Measurements from ENCODE around the gene NOL3.

The NOL3 gene

GRCh38 chr16:67155295-67156142 lies 14.8 kb upstream of the NOL3 start:
- DNase-seq: peak; percentile 56

DNA sequence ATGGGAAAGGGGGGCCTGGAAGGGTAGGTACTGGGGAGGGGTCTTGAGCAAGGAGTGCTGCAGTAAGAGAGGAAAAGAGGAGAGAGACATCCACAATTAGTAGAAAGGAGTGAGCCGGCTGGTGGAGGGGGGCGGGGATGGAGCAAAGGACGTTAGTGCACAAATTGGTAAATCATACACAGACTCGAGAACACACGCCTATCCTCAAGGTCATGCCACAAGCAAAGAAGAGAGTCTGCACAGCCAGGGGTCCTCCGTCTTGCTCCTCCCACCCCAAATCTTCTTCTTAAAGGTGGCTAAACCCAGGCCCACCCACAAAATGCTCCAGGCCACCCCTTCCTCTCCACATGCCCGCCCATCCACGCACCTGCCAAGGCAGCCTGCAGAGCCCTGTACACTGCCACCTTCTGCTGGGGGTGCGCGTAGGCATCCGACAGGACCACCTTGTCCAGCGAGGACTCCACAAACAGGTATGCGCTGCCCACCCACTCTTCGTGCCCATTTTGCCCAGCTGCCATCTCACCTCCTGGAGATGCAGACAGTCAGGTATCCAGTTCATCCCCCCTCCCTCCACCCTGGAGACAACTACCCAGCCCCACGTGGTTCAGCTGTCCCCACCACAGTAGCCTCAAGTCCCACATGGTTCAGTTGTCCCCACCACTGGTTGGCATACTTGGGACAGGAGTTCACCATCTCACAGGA lies 14.0 kb upstream of the NOL3 start:
- no peak for DNase-seq

- no peak for DNase-seq
These were observed 13.1 kb upstream of the NOL3 start for GRCh38 chr16:67157106-67157748.

DNA sequence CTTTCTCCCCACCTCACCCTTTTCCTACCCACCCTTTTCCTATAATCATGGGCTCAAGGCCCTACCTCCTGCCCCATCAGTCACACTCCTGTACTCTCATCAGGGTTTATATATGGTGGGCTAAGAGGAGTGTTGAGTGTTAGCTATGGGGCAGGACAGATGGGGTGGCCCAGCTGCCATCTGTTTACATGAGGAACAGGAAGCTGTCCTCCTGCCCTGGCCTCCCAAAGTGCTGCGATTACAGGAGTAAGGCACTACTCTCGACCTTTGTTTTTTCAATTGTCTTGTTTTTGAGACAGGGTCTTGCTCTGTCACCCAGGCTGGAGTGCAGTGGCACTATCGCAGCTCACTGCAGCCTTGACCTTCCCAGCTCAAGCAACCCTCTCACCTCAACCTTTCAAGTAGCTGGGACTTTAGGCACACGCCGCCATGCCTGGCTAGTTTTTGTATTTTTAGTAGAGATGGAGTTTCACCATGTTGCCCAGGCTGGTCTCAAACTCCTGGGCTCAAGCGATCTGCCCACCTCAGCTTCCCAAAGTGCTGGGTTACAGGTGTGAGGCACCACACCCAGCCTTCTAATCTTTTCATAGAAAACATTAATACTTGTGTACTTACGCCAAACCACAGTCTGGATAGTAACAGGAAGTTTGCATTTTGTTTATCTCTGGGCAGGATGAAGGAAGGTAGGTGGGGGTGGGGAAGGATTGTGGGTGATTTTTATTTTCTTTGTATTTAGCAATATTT lies 12.3 kb upstream of the NOL3 start:
- DNase-seq: no peak

DNA sequence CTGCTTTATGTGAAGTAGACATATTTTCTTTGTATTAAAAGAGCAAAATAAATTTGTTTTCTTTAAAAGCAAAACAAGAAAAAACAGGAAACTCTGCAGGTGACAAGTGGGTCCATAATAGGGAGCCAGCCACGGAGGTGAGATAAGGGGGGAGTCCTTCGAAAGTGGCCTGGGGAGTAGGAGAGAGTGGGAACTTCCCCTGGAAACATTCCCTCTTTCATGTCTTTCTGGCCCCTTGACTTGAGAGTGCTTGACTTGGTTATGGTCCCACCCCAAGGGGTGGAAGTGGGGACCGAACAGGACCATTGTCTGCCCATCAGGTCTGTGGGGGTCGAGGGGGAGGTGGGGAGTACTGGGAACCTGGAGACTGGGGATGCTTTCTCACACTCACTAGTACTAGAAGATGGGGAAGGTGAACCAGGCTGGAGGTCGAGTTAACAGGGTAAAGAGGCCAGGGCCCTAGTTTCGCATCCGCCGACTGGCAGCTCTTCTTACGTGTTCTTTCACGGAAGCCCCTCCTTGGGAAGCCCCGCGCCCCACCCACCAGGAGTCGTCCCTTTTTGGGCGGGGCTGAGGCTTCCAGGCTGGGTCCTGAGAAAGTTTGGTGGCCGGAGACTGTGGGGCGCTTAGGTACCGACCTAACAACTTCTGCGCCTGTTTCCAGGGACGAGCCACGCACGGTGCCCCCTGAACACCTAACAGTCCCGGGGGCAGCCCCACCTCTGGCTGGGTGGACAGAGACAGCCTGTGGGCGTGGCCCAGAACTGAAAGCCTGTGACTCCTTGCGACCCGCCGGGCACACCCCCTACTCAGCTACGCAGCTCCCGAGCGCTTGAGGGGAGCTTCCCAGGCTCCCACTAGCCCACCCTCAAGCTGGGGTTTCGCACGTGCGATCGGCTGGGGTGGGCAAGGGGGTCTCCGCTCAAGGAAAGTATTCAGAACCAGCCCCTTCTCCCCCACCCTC lies 11.4 kb upstream of the NOL3 start:
- DNase-seq: no peak

DNA sequence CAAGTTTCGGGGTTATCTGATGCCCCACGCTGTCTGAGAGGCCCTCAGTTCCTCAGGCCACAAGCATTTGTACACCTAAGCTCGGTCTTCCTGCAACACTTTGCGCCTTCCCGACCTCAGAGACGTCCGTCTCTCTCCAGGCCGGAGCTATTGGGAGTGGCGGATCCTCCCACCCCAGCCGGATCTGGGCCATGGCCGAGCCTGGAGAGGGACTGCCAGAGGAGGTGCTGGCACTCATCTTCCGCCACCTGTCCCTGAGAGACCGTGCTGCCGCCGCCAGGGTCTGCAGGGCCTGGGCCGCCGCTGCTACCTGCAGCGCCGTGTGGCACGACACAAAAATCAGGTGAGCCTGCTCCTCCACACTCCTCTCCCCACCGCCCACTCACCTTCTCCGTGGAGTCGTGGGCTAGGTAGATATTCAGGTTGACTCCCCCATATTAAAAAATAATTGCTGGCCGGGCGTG lies 8.7 kb upstream of the NOL3 start:
- no peak for DNase-seq

DNA sequence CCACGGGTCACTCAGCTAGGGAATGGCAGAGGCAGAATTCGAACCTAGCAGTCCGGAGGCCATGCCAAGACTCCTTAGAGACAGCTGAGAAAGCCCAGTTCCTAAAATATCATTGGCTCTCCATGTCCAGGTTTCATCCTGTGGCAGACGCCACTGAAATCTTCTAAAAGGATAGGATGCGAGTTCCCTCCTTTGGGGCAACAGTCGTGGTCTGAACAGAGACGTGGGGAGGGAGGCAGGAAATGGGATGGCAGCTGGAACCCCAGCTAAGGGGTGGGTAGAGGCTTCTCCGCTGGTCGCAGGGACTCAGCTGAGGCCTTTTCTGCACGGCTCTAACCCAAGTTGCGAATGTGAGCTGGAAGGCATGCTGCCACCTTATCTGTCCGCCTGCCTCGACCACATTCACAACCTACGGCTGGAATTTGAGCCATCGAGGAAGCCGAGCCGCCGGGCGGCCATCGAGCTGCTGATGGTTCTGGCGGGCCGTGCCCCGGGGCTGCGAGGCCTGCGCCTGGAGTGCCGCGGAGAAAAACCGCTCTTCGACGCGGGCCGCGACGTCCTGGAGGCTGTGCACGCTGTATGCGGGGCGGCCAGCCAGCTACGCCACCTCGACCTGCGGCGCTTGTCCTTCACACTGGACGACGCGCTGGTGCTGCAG lies 7.7 kb upstream of the NOL3 start:
- DNase-seq: no peak

DNA sequence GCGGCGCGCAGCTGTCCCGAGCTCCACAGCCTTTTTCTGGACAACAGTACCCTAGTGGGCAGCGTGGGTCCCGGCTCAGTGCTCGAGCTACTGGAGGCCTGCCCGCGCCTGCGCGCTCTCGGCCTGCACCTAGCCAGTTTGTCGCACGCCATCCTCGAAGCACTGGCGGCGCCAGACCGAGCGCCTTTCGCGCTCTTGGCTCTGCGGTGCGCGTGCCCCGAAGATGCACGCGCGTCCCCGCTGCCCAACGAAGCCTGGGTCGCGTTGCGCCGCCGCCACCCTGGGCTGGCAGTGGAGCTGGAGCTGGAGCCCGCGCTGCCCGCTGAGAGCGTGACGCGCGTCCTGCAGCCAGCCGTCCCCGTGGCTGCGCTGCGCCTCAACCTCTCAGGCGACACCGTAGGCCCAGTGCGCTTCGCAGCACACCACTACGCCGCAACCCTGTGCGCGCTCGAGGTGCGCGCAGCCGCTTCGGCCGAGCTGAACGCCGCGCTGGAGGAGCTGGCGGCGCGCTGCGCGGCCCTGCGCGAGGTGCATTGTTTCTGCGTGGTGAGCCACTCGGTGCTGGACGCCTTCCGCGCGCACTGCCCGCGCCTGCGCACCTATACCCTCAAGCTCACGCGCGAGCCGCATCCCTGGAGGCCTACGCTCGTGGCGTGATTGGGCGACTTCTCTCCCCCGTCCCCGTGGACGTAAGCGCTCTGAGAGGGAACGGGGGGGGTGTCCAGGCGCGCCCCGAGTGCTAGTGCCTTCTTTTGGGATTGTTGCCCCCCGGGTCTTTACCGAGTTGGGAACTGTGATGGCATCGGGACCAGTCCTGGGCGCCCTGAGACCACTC lies 7.0 kb upstream of the NOL3 start:
- DNase-seq: no peak

DNA sequence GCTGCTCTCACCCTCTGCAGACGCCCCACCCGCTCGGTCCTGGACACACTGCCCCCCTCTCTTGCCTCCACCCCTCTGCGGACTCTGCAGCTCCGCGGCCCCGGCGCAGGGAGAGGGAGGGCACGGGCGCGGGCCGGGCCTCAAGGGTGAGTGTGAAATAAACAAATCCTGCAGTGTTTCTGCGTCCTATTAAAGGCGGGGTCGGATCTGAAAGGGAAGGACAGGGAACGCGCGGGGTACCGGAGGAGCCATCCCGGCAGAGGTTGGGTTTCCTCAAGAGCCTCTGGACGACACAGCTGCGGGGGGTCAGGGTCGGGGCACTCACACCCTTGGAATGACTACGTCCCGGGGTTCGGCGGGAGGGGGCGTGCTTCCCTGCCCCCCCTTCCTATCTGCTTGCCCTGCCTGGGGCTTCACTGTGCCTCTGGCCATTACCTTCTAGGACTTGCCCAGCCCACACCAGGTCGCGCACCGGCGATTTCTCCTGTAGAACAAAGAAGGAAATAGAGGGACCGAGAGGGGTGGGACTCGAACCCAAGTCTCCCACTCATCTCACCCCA lies 6.3 kb upstream of the NOL3 start:
- no peak for DNase-seq

GRCh38 chr16:67164599-67165061 lies 5.7 kb upstream of the NOL3 start, which contains the start of gene HSF4:
Gene HSF4, plus strand, starts transcription at chr16:67164745. Its CDS starts 67 bp downstream, at chr16:67164812.
- DNase-seq: no peak

GRCh38 chr16:67165121-67166078 lies 4.9 kb upstream of the NOL3 start:
- DNase-seq: no peak

DNA sequence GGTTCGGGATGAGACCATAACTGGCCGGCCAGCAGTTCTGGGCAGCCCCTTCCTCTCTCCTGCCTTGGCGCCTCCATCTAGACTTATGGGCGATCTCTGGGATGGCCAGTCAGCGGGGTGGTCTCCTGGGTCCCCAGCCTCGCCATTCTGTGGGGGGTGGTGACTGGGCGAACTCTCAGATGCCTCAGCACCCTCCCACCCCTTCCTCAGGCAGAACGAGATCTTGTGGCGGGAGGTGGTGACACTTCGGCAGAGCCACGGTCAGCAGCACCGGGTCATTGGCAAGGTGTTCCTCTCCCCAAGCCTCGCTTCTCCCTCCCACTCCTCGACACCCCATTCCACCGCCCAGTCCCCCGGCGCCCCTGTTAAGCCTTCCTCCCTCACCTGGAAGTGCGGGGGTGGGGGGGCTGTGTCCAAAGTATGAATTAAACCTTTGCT lies 4.2 kb upstream of the NOL3 start:
- DNase-seq: no peak

- no peak for DNase-seq
These were observed 3.7 kb upstream of the NOL3 start for GRCh38 chr16:67166598-67167168.

DNA sequence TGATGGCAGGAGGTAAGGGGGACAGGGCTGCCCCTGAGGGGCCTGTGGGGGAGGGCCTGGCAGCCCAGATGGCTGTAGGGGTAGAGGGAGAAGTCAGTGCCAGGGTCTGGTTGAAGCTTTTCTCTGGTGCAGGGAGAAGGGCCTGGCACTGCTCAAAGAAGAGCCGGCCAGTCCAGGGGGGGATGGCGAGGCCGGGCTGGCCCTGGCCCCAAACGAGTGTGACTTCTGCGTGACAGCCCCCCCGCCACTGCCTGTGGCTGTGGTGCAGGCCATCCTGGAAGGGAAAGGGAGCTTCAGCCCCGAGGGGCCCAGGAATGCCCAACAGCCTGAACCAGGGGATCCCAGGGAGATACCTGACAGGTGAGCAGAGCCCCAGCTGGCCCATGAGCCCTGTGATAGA lies 2.8 kb upstream of the NOL3 start:
- DNase-seq: no peak

DNA sequence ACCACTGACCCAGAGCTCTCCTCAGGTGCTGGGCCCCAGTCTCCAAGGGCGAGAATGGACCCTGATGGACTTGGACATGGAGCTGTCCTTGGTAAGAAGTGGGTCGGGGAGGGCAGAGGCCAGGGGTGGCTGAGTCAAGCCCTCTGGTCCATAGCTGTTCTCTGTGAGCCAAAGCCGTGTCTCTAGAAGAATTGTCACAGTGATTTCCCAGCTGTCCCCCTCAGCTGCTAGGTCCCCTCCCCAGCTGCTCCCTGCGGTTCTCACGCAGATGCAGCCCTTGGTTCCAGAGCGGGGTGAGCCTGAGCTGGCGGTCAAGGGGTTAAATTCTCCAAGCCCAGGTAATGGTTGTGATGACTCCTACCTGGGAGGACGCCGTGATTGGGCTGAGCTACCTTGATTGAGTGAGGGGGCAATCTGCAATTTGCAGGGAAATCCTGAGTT lies 1.3 kb upstream of the NOL3 start:
- DNase-seq: no peak

DNA sequence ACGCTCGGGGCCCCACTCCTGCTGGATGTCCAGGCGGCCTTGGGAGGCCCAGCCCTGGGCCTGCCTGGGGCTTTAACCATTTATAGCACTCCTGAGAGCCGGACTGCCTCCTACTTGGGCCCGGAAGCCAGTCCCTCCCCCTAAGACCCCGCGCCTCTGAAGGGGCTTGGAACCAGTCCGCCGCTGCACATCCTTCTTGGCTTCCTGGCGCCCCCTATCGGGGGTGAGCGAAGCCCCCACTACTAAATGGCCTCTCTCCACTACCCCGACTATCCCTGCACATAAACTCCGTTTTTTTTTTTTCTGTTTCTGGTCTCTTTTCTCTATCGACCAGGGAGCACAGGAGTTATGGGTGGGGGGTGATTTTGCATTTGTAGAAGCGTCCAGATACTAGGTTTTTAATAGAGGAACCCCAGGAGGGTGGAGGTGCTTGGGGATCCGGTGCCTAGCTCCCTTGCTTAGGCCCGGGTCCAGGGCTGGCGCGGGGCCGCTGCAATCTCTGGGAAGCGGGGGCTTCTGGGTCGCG lies 633 bp upstream of the NOL3 start:
- DNase-seq: peak; percentile 44

DNA sequence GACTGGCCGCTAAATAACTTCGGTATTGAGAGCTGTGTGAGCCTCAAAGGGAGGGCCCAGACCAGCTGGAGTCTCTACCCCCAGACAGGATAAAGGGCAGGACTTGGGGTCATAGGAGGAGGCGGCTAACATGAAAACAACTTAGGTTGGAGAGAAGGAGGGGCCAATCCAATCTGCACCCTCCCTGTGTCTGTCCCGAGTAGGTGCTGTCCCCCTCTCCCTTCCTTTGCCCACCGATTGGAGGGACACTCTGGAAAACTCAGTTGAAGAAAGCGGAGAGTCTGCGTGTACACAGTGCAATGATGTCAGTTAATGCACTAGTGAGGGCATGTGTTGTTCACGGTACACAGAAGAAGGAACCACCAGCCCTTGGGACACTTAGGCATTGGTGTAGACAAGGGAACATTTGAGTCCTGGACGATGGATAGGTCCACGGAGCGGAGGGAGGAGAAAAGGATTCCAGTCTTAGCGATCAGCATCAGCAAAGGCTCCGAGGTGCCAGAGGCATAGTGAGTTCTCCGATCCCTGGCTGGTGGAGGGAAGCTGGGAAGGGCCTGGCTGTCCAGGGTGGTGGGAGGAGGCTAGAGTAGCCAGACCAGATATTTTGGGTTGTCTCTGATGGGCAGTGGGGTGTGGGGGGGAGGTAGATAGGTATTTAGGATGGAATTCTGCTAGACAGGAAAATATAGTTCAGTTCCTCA lies 761 bp downstream of the NOL3 start:
- no peak for DNase-seq

Measured in fibroblast of upper back skin (primary cell).